GM12878 (cell line): Measurements from ENCODE around the gene LITAF. TPM values are rescaled to one million over a fixed set of nuclear protein-coding genes. Genes with fewer than 3 reads are reported as not detected.

ENCODE experiments used
- ASH2L ChIP-seq: fragments of 300-600, 200-600 bp; sonication (generic); IDR thresholded peaks from 2 replicates; pipeline ENCODE4 v1.6.1; 2017; ENCODE audit warnings: low read depth, mild to moderate bottlenecking, borderline replicate concordance
- ATF3 ChIP-seq: IDR thresholded peaks from 2 replicates; pipeline ENCODE4 v1.6.1; 2011; ENCODE audit warnings: low read depth, mild to moderate bottlenecking, low read length, moderate library complexity, borderline replicate concordance; ENCODE audit errors: extremely low read depth
- ATF7 ChIP-seq: fragments of 450-650 bp; IDR thresholded peaks from 2 replicates; pipeline ENCODE4 v1.6.1; 2016; ENCODE audit warnings: low read depth, mild to moderate bottlenecking
- BMI1 ChIP-seq: fragments of 450-650 bp; IDR thresholded peaks from 2 replicates; pipeline ENCODE4 v1.6.1; 2016; ENCODE audit warnings: mild to moderate bottlenecking, moderate library complexity, borderline replicate concordance
- CHD1 ChIP-seq: IDR thresholded peaks from 2 replicates; pipeline ENCODE4 v1.6.1; 2012; ENCODE audit warnings: low read depth, low read length, improper control_type of control experiment
- CHD4 ChIP-seq: fragments of 200-600 bp; sonication (generic); IDR thresholded peaks from 2 replicates; pipeline ENCODE4 v1.6.1; 2016; ENCODE audit warnings: mild to moderate bottlenecking
- CREB1 ChIP-seq: IDR thresholded peaks from 2 replicates; pipeline ENCODE4 v1.6.1; 2012; ENCODE audit warnings: low read depth, mild to moderate bottlenecking, inconsistent platforms
- EGR1 ChIP-seq, 2 experiments: IDR thresholded peaks; 1 replicate in 1 of 2; 2 replicates in 1 of 2; pipeline ENCODE4 v1.6.1; 2011 to 2012; ENCODE audit warnings: low read depth in 2 of 2, low read length in 2 of 2, borderline replicate concordance in 1 of 2, mild to moderate bottlenecking in 1 of 2, moderate library complexity in 1 of 2
- GATAD2B ChIP-seq: fragments of 450-650 bp; conservative IDR thresholded peaks from 2 replicates; pipeline ENCODE4 v1.6.1; 2017; ENCODE audit warnings: low read depth, mild to moderate bottlenecking, moderate library complexity
- HDGF ChIP-seq: fragments of 450-650 bp; IDR thresholded peaks from 2 replicates; pipeline ENCODE4 v1.6.1; 2016; ENCODE audit warnings: antibody characterized with exemption
- MEF2B ChIP-seq: fragments of 450-650 bp; IDR thresholded peaks from 2 replicates; pipeline ENCODE4 v1.6.1; 2018; ENCODE audit warnings: mild to moderate bottlenecking, moderate library complexity; ENCODE audit not compliant: partially characterized antibody, poor library complexity, severe bottlenecking
- MLLT1 ChIP-seq: fragments of 450-650 bp; IDR thresholded peaks from 2 replicates; pipeline ENCODE4 v1.6.1; 2016; ENCODE audit warnings: mild to moderate bottlenecking
- MTA2 ChIP-seq: fragments of 450-650 bp; IDR thresholded peaks from 2 replicates; pipeline ENCODE4 v1.6.1; 2016; ENCODE audit warnings: low read depth, mild to moderate bottlenecking, moderate library complexity
- MTA3 ChIP-seq: IDR thresholded peaks from 2 replicates; pipeline ENCODE4 v1.6.1; 2012; ENCODE audit warnings: low read length, inconsistent platforms, borderline replicate concordance
- NBN ChIP-seq: fragments of 450-650 bp; IDR thresholded peaks from 2 replicates; pipeline ENCODE4 v1.6.1; 2016
- PRDM15 ChIP-seq: fragments of 450-650 bp; formaldehyde crosslinking; IDR thresholded peaks from 2 replicates; pipeline ENCODE4 v1.4.0; 2020; ENCODE audit warnings: mild to moderate bottlenecking, moderate library complexity
- SIX5 ChIP-seq: IDR thresholded peaks from 2 replicates; pipeline ENCODE4 v1.6.1; 2011; ENCODE audit warnings: mild to moderate bottlenecking, low read depth, low read length, moderate library complexity; ENCODE audit not compliant: severe bottlenecking
- SPI1 ChIP-seq: IDR thresholded peaks from 2 replicates; pipeline ENCODE4 v1.6.1; 2011; ENCODE audit warnings: low read depth, mild to moderate bottlenecking, low read length, moderate library complexity, borderline replicate concordance; ENCODE audit not compliant: insufficient read depth
- SREBF1 ChIP-seq: IDR thresholded peaks from 2 replicates; pipeline ENCODE4 v1.6.1; 2012; ENCODE audit warnings: mild to moderate bottlenecking, low read length
- SREBF2 ChIP-seq: IDR thresholded peaks from 2 replicates; pipeline ENCODE4 v1.6.1; 2012; ENCODE audit warnings: mild to moderate bottlenecking, low read length
- TAF1 ChIP-seq: IDR thresholded peaks from 2 replicates; pipeline ENCODE4 v1.6.1; 2011; ENCODE audit warnings: mild to moderate bottlenecking, low read depth, low read length, borderline replicate concordance
- TCF7 ChIP-seq: IDR thresholded peaks from 2 replicates; pipeline ENCODE4 v1.6.1; 2014; ENCODE audit warnings: antibody characterized with exemption, borderline replicate concordance
- polyA plus RNA-seq, 11 experiments: library from polyadenylated mRNA; depleted of rRNA in 4 of 11; unstranded in 6 of 11; stranded (reverse) in 5 of 11; fragments of >200 nt; fragmentation: Nextera tagmentation in 4 of 11; fragmentation: Illumina TruSeq in 1 of 11; extraction: Ambion mirVana in 4 of 11; extraction: Trizol in 1 of 11; gene quantifications; 1 replicate in 1 of 11; 2 replicates in 10 of 11; pipeline versions ENCODE4 v1.2.1 to v1.2.3, GENCODE V29; 2011 to 2016; ENCODE audit warnings: inconsistent platforms in 2 of 11, missing spikeins in 2 of 11, low read depth in 1 of 11
- total RNA-seq, 4 experiments: library from RNA; depleted of rRNA in 3 of 4; stranded (reverse); fragments of >200 nt in 3 of 4; fragmentation: Illumina TruSeq in 1 of 4; extraction: Trizol in 1 of 4; gene quantifications; 2 replicates each; pipeline versions ENCODE4 v1.2.1 to v1.2.3, GENCODE V29; 2013 to 2021

The LITAF gene
- total and polyA plus RNA-seq, 10 of the 15 experiments (the other 5 are each of a cell fraction or from before 2014, with no cell fraction given): 99.2 to 211 (median 147) TPM

- TF ChIP-seq GATAD2B (no peak), MTA3 (no peak), PRDM15 (no peak), MLLT1 (no peak), TCF7 (no peak), SPI1 (peak; percentile 12; the same call in 1 of the 2 replicates), HDGF (no peak), CREB1 (no peak), CHD1 (no peak), SIX5 (no peak), TAF1 (no peak), CHD4 (no peak), BMI1 (no peak), ATF3 (no peak), ATF7 (no peak), ASH2L (no peak), SREBF1 (no peak), NBN (0 out of 2 replicates have a peak, but pooled peaks have one; percentile 16), MTA2 (peak; percentile 18; the same call in 1 of the 2 replicates), SREBF2 (no peak), EGR1 (IDR thresholded peaks at IDR 0.05; ENCODE audit: borderline replicate concordance in 1 of 2, low read depth in 2 of 2, low read length in 2 of 2) (no peak), MEF2B (peak; percentile 18)
Measured at GRCh38 chr16:11613381-11614303, 26.9 kb upstream of the LITAF start (continued).
